Measurements from ENCODE around the gene NCAM1. TPM values are rescaled to one million over a fixed set of nuclear protein-coding genes. Genes with fewer than 3 reads are reported as not detected.

The NCAM1 gene
- total RNA-seq, 2 donors from 2014 or later = 225 to 229 TPM

GRCh38 chr11:112965656-112966055 is 4.4 kb downstream of the NCAM1 start:
- no peak for TF ChIP-seq CTCF (IDR thresholded peaks at IDR 0.05)
- no peaks in the 10 kb centered on the region for H3K27me3 ChIP-seq
- H3K27ac ChIP-seq = peak overlapping the region in 1 of 2 donors; percentile 25

GRCh38 chr11:112966561-112966960 is 5.3 kb downstream of the NCAM1 start:
- Histone ChIP-seq H3K36me3 (no peaks in the 10 kb centered on the region), H3K27ac (peak overlapping the region in 1 of 2 donors; percentile 33), H3K4me3 (no peak overlapping the region), H3K4me1 (peaks cover 0 to 10% of the 10 kb centered on the region in 2 donors), H3K9me3 (no peaks in the 10 kb centered on the region), H3K27me3 (no peaks in the 10 kb centered on the region)
- DNase-seq (ENCODE audit: low spot score) = no peak
- TF ChIP-seq CTCF (IDR thresholded peaks at IDR 0.05) = no peak

More at GRCh38 chr11:112965656-112966055, 4.4 kb downstream of the NCAM1 start:
- Histone ChIP-seq H3K9me3 (no peaks in the 10 kb centered on the region), H3K36me3 (no peaks in the 10 kb centered on the region), H3K4me1 (peaks cover 0 to 10% of the 10 kb centered on the region in 2 donors), H3K4me3 (no peak overlapping the region)
- no peak for DNase-seq (ENCODE audit: low spot score)

- no peak for DNase-seq (ENCODE audit: low spot score)
- Histone ChIP-seq H3K9me3 (no peaks in the 10 kb centered on the region), H3K27me3 (no peaks in the 10 kb centered on the region), H3K36me3 (no peaks in the 10 kb centered on the region), H3K27ac (peak overlapping the region in 1 of 2 donors; percentile 33), H3K4me3 (no peak overlapping the region), H3K4me1 (peaks cover 0 to 10% of the 10 kb centered on the region in 2 donors)
- no peak for TF ChIP-seq CTCF (IDR thresholded peaks at IDR 0.05)
Observed at GRCh38 chr11:112967082-112967481, 5.9 kb downstream of the NCAM1 start.

GRCh38 chr11:112968941-112969713 is 7.9 kb downstream of the NCAM1 start:
- DNase-seq (ENCODE audit: low spot score) = no peak
- Histone ChIP-seq H3K36me3 (no peaks in the 10 kb centered on the region), H3K27ac (peak overlapping the region in 1 of 2 donors; percentile 12), H3K27me3 (no peaks in the 10 kb centered on the region), H3K4me1 (peaks cover 0 to 10% of the 10 kb centered on the region in 2 donors), H3K9me3 (no peaks in the 10 kb centered on the region), H3K4me3 (no peak overlapping the region)
- no peak for TF ChIP-seq CTCF (IDR thresholded peaks at IDR 0.05)

GRCh38 chr11:112971195-112971594 is 10.0 kb downstream of the NCAM1 start:
- no peak for DNase-seq (ENCODE audit: low spot score)
- TF ChIP-seq CTCF (IDR thresholded peaks at IDR 0.05) = no peak
- Histone ChIP-seq H3K27me3 (no peaks in the 10 kb centered on the region), H3K4me3 (no peak overlapping the region), H3K36me3 (no peaks in the 10 kb centered on the region), H3K9me3 (no peaks in the 10 kb centered on the region), H3K4me1 (peaks cover 0 to 10% of the 10 kb centered on the region in 2 donors), H3K27ac (no peak overlapping the region)
